NCI-H2081 treated with DMSO at 0.1 percent for 48 hours (cell line): ENCODE data around the gene KCNIP1.

Source experiments
- DNase-seq: peaks from one replicate; lab custom pipeline; 2025; lab: John Stamatoyannopoulos, UW

Gene KCNIP1

DNA sequence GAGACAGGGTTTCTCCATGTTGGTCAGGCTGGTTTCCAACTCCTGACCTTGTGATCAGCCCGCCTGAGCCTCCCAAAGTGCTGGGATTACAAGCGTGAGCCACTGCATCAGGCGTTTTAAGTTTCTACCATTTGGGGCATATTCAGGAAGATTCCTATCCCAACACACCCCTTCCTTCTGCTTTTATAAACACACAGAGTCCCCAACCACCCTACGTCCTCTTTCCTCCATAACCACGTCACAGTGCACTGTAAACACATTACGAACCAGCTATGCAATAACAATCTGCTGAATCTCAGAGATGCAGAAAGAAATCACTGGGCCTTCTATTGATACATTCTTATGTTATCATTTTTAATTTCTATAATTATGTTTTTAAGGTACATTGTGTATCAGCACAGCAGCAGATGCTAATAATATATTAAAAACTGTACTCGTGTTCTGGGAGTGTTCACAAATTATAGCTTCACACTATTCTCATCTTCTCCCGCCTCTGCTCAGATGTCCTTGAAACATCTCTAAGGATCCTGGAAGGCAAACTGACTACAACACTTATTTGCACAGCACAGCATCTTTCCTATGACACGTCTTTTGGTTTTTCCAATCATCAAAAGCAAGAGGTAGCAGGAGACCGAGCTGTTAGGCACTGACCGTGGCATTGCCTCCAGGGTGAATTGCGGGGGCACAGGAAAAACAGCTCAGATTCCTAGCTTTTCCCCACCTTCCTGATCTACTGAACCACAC lies 60.2 kb downstream of the KCNIP1 start:
- no peak for DNase-seq

DNA sequence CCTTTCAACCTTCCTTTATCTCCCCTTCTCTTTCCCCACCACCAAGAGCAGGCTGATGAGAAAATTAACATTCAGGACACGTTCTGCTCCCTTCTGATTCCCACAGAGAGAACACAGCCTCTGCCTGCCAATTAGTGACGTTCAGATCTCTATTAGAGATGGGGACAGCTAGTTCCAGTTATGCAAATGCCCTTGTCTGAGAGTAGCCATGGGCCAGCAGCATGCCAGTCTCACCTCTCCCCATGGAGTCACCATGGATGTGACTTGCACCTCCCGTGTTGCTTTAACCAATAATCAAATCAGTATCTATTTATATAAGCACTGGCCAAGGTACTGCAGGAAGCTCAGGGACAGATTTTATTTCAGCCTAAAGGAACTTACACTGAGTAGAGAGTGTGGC lies 61.3 kb downstream of the KCNIP1 start:
- no peak for DNase-seq

DNA sequence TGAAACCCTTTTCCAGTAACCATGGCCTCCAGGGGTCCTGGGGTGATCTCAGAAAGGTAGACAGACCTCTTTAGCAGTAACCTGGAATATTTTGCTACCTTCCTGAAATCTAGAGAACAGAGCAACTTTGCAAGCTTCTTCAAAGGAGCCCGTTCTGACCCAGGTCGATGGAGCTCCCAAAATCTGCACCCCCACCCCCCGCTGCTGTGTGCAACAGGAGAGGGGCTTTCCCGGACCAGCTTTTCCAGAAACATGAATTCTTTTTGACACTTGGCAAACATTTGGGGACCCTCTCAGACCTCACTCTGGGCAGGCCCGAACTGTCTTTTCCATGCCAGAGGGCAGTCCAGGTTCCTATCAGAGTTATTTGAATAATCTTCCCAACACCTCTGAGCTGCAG lies 65.3 kb downstream of the KCNIP1 start:
- no peak for DNase-seq

DNA sequence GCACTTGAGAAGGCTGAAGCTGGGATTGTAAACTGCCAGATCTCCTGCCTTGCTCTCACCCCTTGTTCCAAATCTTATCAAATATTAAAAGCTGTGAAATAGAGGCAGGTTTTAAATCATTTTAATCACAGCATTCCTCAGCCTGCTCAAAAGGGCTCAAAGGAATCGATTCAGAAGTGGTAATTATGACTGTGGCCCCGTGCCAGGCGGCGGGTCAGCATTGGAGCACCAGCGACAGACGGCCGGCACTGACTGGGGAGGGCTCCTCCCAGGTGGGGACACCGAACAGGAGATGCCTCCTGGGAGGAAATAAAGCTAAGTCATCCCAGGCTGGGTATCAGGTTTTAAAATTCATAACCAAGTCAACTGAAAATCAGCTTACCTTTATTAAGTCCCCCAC lies 66.7 kb downstream of the KCNIP1 start:
- no peak for DNase-seq

DNA sequence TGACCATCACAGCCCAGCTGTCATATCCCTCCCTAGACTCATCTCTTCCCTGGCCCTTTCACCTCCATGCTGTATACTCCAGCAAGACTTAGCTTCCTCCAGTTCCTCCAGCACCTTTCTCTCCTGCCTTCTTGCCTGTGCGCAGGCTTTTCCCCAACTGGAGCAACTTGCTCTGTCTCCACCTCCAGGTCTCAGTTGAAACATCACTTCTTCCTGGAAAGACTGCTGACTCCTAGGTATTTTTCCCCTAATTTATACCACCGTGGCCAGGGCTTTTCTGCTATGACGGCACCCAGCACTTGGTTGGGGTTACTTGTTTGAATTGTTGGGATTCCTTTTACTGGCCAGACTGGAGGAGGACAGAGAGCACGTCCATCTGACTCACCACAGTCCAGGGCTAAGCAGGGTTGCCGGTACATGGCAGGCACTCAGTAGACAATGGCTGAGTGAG lies 67.5 kb downstream of the KCNIP1 start:
- no peak for DNase-seq

DNA sequence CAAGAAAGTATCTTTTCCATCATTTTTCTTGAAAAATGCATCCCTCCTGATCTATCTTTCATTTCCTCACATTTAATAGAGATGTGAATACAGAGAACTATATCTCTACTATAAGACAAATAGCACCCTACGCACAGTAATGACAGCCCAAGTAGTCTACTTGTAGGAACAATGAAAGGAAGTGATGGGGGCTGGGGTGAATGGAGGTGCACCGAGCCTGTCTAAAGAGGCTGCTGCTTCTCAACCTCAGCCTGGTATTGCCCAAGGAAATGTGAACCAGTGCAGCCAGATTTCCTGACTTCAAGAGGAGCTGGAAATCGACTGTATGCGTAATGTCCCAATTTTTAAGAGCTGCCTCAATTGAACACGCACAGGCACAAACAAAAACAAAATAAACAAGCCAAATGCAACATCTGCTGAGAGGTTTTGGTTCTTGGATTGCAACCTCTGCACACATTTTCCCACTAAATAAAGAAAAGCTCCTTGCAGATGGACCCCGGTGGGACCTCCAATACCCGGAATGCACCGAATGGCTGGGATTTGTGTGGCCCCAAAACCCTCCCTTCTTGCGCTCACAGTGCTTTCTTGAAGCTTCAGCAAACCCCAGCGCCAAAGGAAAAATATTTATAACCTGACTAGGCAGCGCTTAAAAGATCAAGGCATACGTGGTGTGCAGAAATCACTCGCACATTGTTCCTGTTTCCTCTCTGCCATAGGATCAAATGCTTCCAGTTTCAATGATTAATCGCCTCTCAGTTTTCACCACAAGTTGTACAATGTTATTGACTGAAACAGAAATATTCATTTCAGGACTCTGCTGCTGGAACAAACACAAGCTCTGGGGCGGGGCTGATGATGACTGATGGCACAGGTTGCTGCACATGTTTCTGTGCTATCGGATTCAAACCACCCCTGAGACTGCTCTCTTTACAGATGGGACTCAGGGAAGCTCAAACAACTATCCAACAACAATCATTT lies 68.3 kb downstream of the KCNIP1 start:
- DNase-seq, result no peak

DNA sequence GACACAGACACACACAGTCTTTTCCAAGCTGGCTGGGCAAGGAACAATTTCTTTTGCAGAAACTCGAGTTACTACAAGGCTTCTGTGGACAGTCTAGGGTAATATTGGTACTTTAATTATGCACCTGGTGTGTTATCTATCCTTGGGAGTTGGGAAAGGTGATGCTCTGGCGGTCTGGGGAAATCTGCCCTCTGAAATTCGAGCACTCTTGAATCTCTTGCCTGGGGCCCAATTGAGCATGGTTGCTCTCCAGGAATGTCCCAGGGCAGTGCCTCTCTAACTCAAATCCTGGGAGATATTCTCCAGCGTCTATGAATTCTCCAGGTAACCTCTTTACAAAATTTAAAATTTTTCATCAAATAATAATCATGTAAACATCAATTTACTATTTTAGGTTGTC lies 69.3 kb downstream of the KCNIP1 start:
- no peak for DNase-seq

DNA sequence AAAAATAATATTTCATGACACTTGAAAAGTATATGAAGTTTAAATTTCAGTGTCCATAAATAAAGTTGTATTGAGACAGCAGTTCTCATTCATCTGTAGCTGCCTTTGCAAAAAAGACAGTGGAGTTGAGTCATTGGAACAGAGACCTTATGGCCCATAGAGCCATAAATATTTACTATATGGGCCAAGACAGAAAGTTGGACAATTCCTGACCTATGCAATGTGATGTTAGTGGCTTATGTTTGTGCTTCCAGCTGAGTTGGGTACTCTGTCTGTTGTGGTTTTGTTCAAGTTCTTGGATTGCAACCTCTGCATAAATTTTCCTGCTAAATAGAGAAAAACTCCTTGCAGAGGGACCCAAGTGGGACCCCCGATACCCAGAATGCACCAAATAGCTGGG lies 69.8 kb downstream of the KCNIP1 start:
- DNase-seq, result no peak

DNA sequence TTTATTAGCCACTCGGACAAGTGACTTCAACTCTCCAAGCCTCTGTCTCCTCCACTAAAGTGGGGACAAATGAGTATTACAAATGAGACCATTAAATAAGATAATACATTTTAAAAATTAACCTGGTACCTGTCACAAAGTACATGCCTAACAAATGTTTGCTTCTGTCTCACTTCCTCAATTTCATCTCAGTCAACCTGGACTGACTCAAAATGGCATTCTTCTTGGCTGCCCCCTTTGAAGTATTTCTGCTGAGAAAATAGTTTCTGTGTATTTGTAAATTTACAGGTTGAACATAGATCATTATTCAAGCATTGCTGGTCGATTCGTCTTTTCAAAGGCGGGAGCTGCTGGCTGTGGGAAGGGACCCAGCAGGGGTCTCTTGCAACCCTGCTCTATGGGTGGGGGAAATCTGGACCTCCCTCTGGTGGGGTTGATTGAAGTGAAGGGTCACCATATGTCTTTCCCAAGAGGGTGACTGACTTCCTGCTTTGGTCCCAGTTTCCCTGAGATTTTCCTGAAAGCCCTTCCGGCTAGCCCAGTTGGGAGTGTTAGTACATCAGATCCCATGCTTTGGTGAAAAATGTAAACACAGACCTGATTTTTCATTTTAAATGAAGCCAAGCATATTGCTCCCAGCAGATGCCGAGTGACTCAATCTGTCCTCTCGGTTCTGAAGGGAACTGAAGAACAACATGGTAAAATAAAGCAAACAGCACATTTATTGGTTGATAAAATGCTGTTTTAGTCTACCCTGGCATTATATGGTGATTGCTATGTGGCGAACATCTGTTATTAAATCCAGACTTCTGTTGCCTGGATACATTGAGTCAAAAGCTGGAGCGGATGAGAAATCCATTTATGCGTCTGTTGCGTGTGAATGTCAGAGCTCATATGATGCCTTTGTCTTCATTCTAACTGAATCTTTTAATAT lies 73.0 kb downstream of the KCNIP1 start:
- DNase-seq, result no peak

DNA sequence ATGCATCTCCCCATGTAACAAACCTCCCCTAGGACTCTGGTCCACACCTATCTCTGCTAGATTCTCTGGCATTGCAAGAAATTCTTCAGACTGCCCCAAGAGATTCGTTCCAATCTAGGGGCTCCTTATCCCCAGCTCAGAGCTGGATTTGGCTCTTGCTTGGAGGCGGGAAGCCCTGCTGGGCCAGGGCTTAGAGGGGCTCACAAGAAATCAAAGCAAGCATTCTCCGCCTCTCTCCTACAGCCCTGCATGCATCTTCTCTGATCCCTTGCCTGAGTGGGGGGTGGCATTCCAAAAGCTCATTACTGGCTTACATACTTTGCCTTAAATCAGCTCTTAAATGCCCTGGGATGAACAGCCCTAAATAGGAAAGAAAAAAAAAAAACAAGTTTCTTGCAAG lies 75.8 kb downstream of the KCNIP1 start:
- DNase-seq, result no peak

DNA sequence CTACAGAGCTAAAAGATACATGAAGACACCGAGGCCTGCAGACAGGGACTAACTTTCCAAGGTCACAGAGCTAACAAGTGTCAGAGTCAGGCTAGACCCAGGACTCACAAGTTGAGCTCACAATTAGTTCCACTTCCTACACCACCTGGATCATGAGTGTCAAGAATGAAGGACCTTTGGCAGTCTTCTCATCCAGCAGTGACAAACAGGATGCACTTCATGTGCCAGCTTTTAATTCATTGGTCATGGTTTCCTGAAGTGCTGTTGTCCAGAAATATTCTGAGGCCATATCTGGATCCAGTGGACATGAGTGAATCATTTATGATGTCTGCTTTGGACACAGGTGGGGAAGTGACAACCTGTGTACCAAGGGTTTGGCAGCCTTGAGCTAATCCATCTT lies 77.4 kb downstream of the KCNIP1 start:
- no peak for DNase-seq

DNA sequence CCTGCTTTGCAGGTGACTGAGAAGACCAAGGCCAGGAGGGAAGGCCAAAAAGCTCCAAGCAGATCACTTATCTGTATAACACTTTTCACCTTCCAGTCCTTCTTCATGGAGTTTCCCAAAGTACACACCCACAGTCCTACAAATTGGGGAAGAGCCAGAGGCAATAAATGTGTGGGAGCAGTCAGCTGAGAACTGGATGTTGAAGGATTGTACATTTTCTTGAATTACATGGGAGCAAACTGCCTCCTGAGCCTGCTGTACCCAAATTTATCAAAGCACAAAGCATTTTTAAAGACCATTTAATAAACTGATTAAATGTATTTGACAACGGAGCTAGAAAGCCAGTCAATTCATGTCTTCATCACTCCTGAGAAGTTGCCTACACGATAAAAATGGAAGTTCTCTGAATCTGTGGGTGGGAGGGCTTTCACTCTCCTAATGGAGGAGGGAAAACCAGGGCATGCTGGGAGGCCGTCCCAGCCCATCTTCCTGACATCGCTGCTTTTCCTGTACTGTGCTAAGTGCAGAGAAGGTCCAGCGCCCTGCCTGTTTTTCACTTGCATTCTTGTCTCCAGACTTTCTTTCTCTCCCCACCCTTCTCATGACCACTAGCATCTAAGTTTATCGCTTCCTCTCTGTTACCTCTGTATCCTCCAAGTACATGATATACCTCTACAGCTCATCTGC lies 79.0 kb downstream of the KCNIP1 start:
- no peak for DNase-seq

DNA sequence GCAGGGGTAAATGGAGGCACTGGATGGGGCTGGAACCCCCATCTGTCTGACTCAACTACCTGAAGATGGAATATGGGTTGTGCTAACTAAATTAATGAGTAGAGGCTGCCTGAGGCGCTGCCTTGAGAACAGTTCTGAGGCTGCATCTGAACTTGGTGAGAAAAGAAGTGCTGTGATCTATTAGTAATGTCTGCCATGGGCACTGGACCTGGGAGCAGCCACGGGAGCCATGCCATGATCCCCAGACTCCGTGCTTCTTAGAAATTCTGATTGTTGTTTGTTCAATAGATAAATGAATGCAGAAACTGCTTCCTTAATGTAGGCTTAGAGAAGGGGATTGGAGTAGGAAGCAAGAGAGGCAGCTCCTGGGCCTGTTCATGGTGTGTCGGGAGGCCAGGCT lies 80.2 kb downstream of the KCNIP1 start:
- DNase-seq, result no peak

DNA sequence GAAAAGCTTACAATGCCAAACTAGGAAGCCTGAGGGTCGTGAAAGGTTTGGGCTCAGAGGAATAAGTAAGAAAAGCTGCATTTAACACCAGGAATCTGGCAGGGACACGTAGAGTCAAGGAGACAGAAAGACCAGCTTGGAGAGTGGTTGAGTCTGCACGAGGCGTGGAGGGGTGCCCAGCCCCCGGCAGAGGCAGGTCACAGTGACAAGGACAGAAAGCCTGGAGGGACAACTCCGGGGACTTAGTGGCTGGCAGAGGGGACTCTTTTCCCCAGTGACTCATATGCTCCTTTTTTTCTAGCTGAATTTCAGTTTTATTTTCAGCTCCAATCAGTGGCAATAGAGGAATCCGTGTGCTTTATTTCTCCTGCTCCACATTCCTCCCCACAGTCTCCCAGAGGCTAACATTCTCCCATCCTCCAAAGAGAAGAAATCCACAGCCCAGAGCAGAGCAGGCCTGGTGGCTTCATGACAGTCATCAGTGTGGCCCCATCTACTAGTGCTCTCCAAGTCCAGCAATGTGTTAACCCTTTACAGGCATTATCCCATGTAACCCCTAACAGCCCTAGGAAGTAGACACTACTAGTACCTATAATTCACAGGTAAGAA lies 80.7 kb downstream of the KCNIP1 start:
- DNase-seq, result no peak

DNA sequence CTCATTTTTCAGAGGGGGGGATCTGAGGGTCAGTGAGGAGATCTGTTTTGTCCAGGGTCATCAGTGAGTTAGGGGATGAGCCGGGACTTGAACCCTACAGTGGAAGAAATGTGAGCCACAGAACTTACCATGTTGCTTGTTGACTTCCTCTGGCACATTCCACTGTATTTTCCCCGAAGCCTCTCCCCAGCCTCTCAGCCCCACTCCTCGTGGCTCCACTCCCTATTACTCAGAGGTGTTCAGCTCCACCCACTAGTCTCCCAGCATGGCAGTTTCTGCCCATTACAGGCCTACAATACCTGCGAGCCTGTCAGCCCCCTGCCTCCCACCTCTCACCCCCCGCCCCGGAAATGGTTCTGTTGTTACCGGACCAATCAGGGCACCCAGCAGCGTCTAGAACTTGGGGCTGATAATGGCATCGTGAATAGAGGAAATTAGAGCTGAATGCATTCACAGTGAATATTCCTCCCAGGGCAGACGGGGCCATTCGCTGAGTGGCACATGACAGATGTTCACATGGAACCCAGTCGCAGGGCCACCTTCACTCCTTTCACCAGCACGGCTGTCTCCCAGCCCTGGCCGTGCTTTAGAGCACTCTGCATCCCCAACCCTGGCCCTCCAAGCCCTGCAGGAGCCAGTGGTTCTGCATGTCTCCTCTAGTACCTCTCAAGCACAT lies 81.6 kb downstream of the KCNIP1 start:
- no peak for DNase-seq

DNA sequence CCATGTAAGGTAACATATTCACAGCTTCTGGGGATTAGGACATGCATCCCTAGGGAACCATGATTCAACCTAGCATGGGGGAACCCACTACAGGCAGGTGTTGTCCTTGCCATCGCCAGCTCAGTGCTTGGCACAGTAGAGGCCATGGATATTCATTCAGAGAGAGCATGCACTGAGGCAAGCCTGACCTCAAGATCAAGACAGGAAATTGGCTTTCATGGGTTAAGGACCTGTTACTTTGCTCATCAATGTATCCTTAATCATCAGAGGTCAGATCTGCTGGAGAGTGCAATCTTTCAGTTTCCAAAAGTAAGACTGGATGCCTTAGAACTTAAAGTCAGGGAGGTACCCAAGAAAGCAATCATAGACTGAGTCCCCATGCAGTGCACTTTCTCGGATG lies 84.0 kb downstream of the KCNIP1 start:
- no peak for DNase-seq

DNA sequence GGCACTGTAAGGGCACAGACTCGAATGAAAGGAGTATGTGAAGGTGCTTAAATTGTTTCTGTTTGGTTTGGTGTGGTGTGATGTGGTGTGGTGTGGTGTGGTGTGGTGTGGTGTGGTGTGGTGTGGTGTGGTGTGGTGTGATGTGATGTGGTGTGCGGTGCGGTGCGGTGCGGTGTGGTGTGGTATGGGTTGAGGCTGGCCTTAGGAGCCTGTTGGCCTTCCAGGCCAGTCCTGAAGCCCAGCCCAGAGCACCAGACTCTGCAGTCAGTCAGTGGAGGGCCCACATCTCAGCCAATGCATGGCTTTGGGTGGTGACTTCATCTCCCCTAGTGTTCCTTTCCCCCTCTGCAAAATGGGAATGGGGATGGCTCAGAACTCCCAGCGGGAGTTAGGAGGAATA lies 85.8 kb downstream of the KCNIP1 start:
- no peak for DNase-seq

DNA sequence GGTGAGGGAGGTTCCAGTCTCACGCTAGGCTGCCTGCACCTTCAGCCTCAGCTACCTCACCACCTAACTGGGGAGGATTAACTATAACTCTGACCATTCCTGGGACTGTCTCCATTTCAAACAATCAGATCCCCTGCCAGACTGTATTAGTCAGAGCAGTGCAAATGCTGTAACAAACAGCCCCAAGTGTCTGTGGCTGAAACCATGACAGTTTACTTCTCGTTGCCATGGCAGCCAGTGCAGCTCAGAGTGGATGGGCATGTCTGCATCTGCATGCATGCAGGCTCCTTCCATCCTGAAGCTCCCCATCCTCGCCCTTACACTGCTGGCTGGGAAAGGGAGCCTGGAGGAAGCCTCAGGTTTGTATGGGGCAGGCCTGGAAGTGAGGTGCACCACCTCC lies 86.7 kb downstream of the KCNIP1 start:
- no peak for DNase-seq

DNA sequence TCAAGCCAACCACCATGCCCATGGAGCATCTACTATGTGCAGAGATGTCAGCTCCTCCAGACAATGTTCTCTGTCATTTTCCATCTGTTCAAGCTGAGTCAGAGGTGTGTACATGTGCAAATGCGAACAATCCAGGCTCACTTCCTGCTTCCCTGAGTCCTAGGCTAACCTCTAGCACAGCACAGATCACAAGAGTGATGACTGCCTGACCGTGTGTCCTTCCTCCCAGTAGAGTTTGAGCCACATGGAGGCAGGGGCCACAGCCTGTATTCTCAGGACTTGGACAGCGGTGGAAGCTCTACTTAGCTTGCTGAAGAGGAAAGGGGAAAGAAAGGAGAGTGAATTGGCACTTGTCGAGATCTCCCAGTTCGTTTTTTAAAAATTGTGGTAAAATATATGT lies 87.2 kb downstream of the KCNIP1 start:
- no peak for DNase-seq

DNA sequence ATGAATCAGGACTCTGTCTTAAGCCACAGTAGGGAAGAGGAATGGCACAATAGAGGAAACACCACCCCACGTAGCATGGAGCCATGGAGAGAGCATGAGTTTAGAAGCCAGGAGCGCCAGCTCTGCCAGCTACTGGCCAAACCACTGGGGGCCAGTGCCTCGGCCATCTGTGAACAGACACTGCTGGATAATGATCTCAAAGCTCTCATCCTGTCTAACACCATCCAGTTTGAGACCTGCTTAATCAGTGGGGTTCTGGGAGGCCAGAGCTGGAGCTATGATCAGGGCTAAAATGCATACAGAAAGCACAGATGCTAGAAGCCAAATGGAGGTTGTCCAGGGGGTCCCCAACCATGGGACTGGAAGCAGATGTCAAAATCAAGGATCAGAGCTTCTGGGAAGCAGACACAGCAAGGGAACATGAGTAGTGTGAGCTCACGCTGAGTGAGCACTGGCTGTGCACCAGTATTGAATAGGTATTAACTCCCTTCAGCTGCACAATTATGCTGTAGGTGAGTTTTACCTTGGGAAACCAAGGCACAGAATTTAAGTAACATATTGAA lies 92.7 kb downstream of the KCNIP1 start:
- no peak for DNase-seq
